NB4 (cell line): ENCODE measurements around the gene SLAIN2.

ENCODE experiments used
- DNase-seq: peaks from one replicate; pipeline ENCODE4 v3.0.0; 2010; ENCODE audit warnings: low read depth
- H3K4me3 ChIP-seq: one replicate; pipeline ENCODE4 v1.5.1; 2011; ENCODE audit warnings: mild to moderate bottlenecking, low read depth, low read length, moderate library complexity
- MYC ChIP-seq: IDR thresholded peaks from 2 replicates; pipeline ENCODE4 v1.6.1; 2011; ENCODE audit warnings: low read depth, low read length
- POLR2A ChIP-seq: IDR thresholded peaks from 2 replicates; pipeline ENCODE4 v1.6.1; 2011; ENCODE audit warnings: mild to moderate bottlenecking; ENCODE audit not compliant: insufficient read length; ENCODE audit errors: extremely low read depth
- TF ChIP-seq, protein P1 (sequence below): IDR thresholded peaks from one replicate; pipeline ENCODE4 v1.5.1; 2012; ENCODE audit warnings: low read depth, low read length
- TF ChIP-seq, protein P2 (sequence below): IDR thresholded peaks from 2 replicates; pipeline ENCODE4 v1.6.1; 2011; ENCODE audit warnings: low read depth, low read length

Gene SLAIN2

DNA sequence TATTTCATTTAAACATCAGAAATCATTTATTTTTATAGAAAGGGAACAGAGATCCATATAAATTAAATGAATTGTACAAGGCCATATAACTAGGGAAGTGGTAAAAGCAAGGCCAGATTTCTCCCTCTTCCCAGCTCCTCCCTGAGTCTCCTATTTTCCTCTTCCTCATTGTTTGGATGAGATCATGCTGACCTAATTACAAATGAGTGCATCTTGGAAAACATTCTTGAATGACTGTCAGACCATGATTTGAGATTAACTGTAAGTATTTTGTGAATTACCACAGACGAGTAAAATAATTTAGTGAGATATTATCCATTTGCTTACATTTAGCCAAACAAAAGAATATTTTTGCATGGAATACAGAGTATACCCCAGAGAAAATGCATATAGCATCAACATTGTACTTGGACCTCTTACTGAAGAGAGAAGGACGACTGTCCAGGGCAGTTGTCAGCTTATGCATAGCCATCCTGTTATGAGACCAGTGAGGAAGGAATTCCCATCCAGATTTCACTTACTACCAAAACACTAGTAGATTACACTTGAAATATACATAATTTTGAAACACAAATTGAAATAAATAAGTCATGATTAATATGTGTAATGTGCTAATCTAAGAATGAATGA is 47.3 kb downstream of the SLAIN2 start:
- no peak overlapping the region for H3K4me3 ChIP-seq
- TF ChIP-seq MYC (no peak), POLR2A (no peak)
- TF ChIP-seq, protein P1, sequence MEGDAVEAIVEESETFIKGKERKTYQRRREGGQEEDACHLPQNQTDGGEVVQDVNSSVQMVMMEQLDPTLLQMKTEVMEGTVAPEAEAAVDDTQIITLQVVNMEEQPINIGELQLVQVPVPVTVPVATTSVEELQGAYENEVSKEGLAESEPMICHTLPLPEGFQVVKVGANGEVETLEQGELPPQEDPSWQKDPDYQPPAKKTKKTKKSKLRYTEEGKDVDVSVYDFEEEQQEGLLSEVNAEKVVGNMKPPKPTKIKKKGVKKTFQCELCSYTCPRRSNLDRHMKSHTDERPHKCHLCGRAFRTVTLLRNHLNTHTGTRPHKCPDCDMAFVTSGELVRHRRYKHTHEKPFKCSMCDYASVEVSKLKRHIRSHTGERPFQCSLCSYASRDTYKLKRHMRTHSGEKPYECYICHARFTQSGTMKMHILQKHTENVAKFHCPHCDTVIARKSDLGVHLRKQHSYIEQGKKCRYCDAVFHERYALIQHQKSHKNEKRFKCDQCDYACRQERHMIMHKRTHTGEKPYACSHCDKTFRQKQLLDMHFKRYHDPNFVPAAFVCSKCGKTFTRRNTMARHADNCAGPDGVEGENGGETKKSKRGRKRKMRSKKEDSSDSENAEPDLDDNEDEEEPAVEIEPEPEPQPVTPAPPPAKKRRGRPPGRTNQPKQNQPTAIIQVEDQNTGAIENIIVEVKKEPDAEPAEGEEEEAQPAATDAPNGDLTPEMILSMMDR: no peak
- TF ChIP-seq, protein P2, sequence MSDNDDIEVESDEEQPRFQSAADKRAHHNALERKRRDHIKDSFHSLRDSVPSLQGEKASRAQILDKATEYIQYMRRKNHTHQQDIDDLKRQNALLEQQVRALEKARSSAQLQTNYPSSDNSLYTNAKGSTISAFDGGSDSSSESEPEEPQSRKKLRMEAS: no peak
- DNase-seq: no peak

DNA sequence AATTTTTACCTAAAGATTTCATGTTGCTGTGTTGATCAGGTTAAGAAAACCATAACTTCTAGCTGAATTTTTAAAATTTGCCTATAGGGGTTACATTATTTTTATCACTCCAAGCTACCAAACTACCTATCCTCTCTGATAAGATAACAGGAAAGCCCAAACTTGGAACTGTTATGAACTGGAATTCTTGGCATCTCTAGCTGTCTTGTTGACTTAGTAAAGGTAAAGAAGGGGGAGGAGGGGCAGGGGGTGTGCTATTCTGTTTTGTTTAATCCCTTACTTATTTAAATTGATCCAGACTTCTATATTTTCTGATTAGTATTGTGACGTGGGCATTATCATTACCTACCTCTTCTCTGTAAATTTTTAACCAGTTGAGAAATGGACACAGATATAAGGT is 54.7 kb downstream of the SLAIN2 start:
- no peak overlapping the region for H3K4me3 ChIP-seq
- no peak for TF ChIP-seq POLR2A
- TF ChIP-seq, protein P1: no peak
- TF ChIP-seq, protein P2: no peak
- TF ChIP-seq MYC: no peak
- DNase-seq: no peak

DNA sequence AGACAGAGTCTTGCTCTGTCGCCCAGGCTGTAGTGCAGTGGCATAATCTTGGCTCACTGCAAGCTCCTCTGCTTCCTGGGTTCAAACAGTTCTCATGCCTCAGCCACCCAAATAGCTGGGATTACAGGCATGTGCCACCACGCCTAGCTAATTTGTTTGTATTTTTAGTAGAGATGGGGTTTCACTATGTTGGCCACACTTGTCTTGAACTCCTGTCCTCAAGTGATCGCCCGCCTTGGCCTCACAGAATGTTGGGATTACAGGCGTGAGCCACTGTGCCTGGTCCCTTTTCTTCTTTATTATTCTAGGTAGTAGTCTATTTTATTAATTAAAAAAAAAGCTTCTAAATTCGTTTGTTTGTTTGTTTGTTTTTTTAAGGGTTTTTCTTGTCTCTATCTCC is 59.1 kb downstream of the SLAIN2 start:
- DNase-seq: no peak
- H3K4me3 ChIP-seq: no peak overlapping the region
- TF ChIP-seq MYC (no peak), POLR2A (no peak)
- TF ChIP-seq, protein P1: no peak
- TF ChIP-seq, protein P2: no peak

DNA sequence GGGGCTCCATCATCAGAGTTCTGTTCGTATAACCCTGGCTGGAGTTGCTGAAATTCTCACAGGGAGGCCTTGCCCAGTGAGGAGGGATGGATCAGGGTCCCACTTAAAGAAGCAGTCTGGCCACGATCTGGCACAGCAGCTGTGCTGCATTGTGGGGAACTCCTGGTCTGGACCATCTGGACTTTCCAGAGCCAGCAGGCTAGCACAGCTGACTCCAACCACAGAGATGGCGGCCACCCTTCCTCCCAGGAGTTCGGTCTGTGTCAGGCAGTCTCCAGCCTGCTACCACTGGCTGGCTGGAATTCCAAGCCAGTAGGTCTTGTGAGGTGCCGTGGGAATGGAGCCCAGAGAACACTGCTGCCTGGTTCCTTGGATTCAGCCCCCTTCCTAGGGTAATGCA is 62.0 kb downstream of the SLAIN2 start:
- H3K4me3 ChIP-seq: no peak overlapping the region
- DNase-seq: no peak
- TF ChIP-seq POLR2A: no peak
- TF ChIP-seq, protein P2: no peak
- TF ChIP-seq MYC: no peak
- TF ChIP-seq, protein P1: no peak

DNA sequence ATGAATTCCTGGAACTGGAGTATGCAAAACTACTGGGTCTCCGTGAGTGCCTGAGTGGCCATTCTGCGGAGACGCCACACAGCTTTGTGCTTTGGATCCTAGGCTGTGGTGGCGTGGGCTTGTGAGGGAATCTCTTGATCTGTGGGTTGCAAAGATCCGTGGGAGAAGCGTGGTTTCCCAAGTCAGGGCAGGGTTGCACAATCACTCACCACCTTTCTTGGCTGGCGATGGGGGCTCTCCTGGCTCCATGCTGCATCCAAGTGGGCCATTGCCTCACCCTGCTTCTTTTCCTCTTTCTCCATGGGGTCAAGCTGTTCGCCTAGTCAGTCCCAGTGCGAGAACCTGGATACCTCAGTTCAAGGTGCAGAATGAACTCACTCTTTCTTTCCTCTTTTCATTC is 62.5 kb downstream of the SLAIN2 start:
- no peak overlapping the region for H3K4me3 ChIP-seq
- TF ChIP-seq, protein P1: no peak
- TF ChIP-seq, protein P2: no peak
- TF ChIP-seq POLR2A (no peak), MYC (no peak)
- DNase-seq: peak; percentile 48

DNA sequence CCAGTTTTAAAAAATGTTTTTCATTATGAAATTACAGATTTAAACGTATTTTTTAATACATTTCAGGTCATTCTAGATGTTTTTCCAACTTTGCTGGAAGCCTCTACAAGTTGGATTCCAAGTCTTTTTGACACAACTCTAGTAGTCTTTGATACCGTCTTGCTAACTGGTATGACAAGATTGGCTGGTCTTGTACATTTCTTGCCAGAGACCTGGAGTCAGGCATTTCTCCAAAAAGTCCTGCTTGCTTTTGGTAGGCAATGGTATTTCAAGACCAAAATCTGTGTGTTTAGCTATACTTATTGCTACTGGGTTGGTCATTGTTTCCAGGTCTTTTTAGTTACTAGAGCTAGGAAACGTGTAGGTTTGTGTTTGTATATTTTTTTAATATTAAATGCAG is 64.6 kb downstream of the SLAIN2 start:
- no peak for DNase-seq
- no peak overlapping the region for H3K4me3 ChIP-seq
- TF ChIP-seq, protein P1: no peak
- TF ChIP-seq, protein P2: no peak
- TF ChIP-seq MYC: no peak
- TF ChIP-seq POLR2A: no peak
